ENCODE measurements around the gene NAALADL1.

The NAALADL1 gene

DNA sequence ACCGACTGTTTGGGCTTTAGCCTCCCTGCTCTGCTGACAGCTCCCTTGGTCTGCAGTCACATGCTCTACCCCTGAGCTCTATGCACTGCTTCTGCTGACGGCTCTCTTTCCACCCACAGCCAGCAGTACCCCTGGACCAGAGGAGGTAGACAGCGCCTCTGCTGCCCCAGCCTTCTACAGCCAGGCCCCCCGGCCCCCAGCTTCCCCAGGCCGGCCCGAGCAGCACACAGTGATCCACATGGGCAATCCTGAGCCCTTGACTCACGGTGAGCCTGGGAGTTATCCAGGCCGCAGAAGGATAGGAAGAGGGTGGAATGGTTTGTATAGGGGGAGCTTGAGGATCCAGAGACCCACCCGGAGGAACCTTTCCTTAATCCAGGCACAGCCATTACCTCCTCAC is 28.5 kb upstream of the NAALADL1 start:
- ChIA-PET CTCF (no interaction called here), POLR2A (interaction anchor here (0.9 kb wide), 1 partner anchor 14 kb away, joined by 4 read pairs; no protein-coding TSS in a partner anchor)
- TF ChIP-seq PRDM1 (tag by site-specific recombination; IDR thresholded peaks at IDR 0.05) (no peak), ZNF629 (tag by site-specific recombination; IDR thresholded peaks at IDR 0.05) (no peak), HOXD13 (CRISPR knock-in tag; IDR thresholded peaks at IDR 0.05; ENCODE audit: borderline replicate concordance) (no peak), ZNF133 (tag by site-specific recombination; IDR thresholded peaks at IDR 0.05) (no peak), ZNF626 (tag by site-specific recombination; IDR thresholded peaks at IDR 0.05) (no peak), ZNF132 (tag by site-specific recombination; IDR thresholded peaks at IDR 0.05; ENCODE audit: borderline replicate concordance) (no peak), BCL11A (tag by site-specific recombination; IDR thresholded peaks at IDR 0.05; ENCODE audit: low read depth) (no peak), ZNF571 (tag by site-specific recombination; IDR thresholded peaks at IDR 0.05) (no peak), ZNF76 (tag by site-specific recombination; IDR thresholded peaks at IDR 0.05; ENCODE audit: borderline replicate concordance, low read depth) (no peak), ZNF19 (tag by site-specific recombination; IDR thresholded peaks at IDR 0.05; ENCODE audit: low read depth) (no peak), MZF1 (tag by site-specific recombination; IDR thresholded peaks at IDR 0.05; ENCODE audit: borderline replicate concordance) (no peak), ZNF610 (tag by site-specific recombination; IDR thresholded peaks at IDR 0.05; ENCODE audit: borderline replicate concordance) (no peak), ZNF416 (tag by site-specific recombination; IDR thresholded peaks at IDR 0.05) (no peak), ZNF138 (tag by site-specific recombination; IDR thresholded peaks at IDR 0.05; ENCODE audit: borderline replicate concordance) (no peak)
- TF ChIP-seq, protein P1, sequence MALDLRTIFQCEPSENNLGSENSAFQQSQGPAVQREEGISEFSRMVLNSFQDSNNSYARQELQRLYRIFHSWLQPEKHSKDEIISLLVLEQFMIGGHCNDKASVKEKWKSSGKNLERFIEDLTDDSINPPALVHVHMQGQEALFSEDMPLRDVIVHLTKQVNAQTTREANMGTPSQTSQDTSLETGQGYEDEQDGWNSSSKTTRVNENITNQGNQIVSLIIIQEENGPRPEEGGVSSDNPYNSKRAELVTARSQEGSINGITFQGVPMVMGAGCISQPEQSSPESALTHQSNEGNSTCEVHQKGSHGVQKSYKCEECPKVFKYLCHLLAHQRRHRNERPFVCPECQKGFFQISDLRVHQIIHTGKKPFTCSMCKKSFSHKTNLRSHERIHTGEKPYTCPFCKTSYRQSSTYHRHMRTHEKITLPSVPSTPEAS (tag by site-specific recombination; IDR thresholded peaks at IDR 0.05): no peak
- TF ChIP-seq, protein P2, sequence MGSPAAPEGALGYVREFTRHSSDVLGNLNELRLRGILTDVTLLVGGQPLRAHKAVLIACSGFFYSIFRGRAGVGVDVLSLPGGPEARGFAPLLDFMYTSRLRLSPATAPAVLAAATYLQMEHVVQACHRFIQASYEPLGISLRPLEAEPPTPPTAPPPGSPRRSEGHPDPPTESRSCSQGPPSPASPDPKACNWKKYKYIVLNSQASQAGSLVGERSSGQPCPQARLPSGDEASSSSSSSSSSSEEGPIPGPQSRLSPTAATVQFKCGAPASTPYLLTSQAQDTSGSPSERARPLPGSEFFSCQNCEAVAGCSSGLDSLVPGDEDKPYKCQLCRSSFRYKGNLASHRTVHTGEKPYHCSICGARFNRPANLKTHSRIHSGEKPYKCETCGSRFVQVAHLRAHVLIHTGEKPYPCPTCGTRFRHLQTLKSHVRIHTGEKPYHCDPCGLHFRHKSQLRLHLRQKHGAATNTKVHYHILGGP (tag by site-specific recombination; IDR thresholded peaks at IDR 0.05): no peak
- TF ChIP-seq, protein P3, sequence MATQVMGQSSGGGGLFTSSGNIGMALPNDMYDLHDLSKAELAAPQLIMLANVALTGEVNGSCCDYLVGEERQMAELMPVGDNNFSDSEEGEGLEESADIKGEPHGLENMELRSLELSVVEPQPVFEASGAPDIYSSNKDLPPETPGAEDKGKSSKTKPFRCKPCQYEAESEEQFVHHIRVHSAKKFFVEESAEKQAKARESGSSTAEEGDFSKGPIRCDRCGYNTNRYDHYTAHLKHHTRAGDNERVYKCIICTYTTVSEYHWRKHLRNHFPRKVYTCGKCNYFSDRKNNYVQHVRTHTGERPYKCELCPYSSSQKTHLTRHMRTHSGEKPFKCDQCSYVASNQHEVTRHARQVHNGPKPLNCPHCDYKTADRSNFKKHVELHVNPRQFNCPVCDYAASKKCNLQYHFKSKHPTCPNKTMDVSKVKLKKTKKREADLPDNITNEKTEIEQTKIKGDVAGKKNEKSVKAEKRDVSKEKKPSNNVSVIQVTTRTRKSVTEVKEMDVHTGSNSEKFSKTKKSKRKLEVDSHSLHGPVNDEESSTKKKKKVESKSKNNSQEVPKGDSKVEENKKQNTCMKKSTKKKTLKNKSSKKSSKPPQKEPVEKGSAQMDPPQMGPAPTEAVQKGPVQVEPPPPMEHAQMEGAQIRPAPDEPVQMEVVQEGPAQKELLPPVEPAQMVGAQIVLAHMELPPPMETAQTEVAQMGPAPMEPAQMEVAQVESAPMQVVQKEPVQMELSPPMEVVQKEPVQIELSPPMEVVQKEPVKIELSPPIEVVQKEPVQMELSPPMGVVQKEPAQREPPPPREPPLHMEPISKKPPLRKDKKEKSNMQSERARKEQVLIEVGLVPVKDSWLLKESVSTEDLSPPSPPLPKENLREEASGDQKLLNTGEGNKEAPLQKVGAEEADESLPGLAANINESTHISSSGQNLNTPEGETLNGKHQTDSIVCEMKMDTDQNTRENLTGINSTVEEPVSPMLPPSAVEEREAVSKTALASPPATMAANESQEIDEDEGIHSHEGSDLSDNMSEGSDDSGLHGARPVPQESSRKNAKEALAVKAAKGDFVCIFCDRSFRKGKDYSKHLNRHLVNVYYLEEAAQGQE (tag by site-specific recombination; IDR thresholded peaks at IDR 0.05): no peak
- TF ChIP-seq, protein P4, sequence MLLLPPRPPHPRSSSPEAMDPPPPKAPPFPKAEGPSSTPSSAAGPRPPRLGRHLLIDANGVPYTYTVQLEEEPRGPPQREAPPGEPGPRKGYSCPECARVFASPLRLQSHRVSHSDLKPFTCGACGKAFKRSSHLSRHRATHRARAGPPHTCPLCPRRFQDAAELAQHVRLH (tag by site-specific recombination; IDR thresholded peaks at IDR 0.05): no peak
- TF ChIP-seq, protein P5, sequence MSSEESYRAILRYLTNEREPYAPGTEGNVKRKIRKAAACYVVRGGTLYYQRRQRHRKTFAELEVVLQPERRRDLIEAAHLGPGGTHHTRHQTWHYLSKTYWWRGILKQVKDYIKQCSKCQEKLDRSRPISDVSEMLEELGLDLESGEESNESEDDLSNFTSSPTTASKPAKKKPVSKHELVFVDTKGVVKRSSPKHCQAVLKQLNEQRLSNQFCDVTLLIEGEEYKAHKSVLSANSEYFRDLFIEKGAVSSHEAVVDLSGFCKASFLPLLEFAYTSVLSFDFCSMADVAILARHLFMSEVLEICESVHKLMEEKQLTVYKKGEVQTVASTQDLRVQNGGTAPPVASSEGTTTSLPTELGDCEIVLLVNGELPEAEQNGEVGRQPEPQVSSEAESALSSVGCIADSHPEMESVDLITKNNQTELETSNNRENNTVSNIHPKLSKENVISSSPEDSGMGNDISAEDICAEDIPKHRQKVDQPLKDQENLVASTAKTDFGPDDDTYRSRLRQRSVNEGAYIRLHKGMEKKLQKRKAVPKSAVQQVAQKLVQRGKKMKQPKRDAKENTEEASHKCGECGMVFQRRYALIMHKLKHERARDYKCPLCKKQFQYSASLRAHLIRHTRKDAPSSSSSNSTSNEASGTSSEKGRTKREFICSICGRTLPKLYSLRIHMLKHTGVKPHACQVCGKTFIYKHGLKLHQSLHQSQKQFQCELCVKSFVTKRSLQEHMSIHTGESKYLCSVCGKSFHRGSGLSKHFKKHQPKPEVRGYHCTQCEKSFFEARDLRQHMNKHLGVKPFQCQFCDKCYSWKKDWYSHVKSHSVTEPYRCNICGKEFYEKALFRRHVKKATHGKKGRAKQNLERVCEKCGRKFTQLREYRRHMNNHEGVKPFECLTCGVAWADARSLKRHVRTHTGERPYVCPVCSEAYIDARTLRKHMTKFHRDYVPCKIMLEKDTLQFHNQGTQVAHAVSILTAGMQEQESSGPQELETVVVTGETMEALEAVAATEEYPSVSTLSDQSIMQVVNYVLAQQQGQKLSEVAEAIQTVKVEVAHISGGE (tag by site-specific recombination; conservative IDR thresholded peaks at IDR 0.05; ENCODE audit: low read depth): no peak
- TF ChIP-seq, protein P6, sequence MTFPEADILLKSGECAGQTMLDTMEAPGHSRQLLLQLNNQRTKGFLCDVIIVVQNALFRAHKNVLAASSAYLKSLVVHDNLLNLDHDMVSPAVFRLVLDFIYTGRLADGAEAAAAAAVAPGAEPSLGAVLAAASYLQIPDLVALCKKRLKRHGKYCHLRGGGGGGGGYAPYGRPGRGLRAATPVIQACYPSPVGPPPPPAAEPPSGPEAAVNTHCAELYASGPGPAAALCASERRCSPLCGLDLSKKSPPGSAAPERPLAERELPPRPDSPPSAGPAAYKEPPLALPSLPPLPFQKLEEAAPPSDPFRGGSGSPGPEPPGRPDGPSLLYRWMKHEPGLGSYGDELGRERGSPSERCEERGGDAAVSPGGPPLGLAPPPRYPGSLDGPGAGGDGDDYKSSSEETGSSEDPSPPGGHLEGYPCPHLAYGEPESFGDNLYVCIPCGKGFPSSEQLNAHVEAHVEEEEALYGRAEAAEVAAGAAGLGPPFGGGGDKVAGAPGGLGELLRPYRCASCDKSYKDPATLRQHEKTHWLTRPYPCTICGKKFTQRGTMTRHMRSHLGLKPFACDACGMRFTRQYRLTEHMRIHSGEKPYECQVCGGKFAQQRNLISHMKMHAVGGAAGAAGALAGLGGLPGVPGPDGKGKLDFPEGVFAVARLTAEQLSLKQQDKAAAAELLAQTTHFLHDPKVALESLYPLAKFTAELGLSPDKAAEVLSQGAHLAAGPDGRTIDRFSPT (tag by site-specific recombination; IDR thresholded peaks at IDR 0.05): no peak
- H3K36me3 ChIP-seq (ENCODE audit: control insufficient read depth in 2 of 2, insufficient read depth in 1 of 2, low read length in 2 of 2): peaks cover 0 to 60% of the 10 kb centered on the region in 2 experiments; a peak in 1 of 3 replicates
- no peak overlapping the region for H3K4me3 ChIP-seq (ENCODE audit: low read depth, low read length)
- peaks cover 3% of the 10 kb centered on the region; the same call in 1 of the 2 replicates for H3K4me1 ChIP-seq (ENCODE audit: control insufficient read depth, insufficient read depth, low read length)
- H3K27ac ChIP-seq (ENCODE audit: extremely low read depth, low read depth, low read length): no peak overlapping the region
- no peaks in the 10 kb centered on the region for H3K9me3 ChIP-seq (ENCODE audit: control insufficient read depth, insufficient read depth, low read depth, low read length)

All from HEK293 (cell line).